HG02763 (cell line): ENCODE results near the gene ARHGEF3.
"Not testable (repeated sequence)": the region's sequence is repeated elsewhere in the genome, so short reads cannot be mapped to it uniquely, and the experiment has no call there.

Experiments used
- ATAC-seq: cut with Tn5 transposase; IDR thresholded peaks from one replicate; pipeline ENCODE4 v1.9.1; 2021; ENCODE audit warnings: mild to moderate bottlenecking, moderate library complexity; ENCODE audit not compliant: unreplicated experiment

The ARHGEF3 gene

DNA sequence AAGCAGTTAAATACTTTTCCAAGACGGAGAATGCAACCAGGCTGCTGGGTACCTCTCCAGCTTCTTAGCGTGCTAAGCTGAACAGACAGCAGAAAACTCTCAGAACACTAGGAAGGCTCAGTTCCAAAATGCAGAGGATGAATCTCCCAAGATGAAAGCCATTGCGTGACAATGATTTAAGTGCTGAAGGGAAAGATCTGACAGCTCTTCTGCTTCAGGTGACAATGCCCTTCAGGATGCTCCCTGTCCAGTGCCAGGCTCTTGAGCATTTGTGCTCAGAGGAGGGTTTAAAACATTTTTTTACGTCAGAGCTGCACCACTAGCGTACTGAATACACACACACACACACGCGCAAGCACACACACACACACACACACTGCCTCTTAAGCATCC lies 26.3 kb downstream of the ARHGEF3 start:
- no peak for ATAC-seq

DNA sequence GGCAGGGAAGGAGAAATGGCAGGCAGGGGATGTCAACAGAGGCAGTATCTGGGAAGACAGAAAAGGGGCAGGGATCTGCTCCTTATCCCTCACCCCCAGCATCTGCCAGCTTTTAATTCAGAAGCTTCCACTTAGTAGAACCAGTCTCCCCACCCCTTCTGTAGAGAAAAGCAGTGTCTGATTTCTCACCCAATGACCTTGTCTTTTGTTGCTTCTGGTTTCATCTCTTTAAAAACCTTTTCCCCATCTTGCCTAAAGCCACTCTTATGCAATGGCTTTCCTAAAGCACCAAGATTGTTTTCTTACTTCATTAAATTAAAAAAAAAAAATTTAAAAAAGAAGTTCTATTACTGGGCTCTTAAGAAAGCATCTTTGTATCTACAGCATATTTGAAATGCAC lies 27.8 kb downstream of the ARHGEF3 start:
- no peak for ATAC-seq

DNA sequence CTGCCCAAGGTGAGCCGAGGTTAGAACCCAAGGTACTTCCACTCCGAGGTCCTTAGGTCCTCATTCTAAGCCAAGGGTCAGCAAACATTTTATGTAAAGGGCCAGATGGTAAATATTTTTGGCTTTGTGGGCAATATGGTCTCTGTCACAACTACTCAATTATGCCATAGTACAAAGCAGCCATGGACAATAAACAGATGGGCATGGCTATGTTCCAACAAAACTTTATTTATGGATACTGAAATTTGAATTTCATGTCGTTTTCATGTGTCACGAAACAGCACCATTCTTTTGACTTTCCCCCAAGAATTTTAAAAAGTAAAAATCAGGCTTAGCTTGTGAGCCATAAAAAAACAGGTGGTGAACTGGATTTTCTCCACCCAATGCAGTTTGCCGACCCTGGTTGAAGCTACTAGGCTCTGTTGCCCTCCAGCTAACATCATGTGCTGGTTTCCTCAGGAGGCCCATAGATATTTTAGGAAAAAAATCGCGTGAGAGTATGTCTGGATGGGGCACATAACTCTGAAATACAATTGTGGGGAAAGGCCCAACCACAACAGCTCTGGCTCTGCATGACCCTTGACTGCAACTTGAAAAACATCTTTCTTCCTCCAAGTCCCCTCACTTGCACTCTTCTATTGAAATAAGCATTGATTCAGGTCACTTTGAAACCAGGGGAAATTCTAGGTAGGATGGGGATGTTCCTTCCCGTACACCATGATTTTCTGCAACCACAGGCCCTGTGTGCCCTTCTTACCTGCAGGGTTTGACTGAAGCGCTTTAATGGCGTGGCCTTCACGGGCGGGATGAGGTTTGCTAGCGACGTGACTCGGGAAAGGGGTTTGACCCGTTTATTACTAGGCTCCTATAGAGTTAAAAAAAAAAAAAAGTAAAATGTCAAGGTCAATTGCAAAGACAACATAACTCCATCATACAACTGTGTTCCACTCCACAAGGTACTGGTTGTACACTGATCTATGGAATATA lies 28.5 kb downstream of the ARHGEF3 start:
- no peak for ATAC-seq

DNA sequence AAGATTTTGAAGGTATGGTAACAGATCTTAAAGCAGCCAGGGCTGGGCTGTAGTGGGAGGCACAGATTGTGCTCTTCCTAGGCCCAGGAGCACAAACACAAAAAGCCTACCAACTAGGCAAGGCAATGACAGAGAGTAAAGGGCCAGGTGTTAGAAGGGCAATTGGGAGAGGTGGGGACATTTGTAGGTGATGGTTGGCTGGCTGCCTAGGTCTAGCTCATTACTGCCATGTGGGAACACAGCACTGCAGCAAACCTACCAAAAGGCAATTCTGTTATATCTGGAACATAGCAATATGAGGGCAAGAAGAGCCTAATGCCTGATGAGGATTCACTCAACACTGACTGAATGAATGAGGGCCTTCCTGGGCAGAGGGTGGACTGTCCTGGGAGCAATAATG lies 30.4 kb downstream of the ARHGEF3 start:
- no peak for ATAC-seq

DNA sequence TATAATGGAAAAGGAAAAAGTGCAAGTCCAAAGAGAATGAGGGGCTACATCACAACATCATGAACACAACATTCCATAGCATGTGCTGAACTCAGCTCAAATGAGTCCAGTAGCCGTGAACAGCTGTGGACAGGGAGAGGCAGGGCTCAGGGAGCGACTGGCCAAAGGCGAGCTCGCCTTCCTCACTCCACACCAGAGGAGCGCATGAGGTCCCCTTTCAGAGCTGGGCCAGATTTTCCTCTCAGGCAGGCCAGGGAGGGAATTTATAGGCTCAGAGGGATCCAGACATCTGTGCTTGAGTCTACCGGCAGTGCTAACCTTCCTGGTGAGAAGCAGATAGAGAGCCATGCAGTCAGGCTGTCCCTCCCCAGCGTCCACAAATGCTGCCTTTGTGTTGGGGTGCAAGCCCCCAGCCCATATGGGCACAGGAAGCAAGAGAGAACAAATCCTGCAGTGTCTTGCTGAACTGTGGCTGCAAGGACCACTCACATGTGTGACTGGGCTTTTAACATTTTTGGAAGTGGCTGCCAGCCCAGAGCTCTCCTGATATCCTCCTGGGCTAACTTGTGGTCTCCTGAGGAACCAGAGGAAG lies 32.5 kb downstream of the ARHGEF3 start:
- ATAC-seq: no peak

DNA sequence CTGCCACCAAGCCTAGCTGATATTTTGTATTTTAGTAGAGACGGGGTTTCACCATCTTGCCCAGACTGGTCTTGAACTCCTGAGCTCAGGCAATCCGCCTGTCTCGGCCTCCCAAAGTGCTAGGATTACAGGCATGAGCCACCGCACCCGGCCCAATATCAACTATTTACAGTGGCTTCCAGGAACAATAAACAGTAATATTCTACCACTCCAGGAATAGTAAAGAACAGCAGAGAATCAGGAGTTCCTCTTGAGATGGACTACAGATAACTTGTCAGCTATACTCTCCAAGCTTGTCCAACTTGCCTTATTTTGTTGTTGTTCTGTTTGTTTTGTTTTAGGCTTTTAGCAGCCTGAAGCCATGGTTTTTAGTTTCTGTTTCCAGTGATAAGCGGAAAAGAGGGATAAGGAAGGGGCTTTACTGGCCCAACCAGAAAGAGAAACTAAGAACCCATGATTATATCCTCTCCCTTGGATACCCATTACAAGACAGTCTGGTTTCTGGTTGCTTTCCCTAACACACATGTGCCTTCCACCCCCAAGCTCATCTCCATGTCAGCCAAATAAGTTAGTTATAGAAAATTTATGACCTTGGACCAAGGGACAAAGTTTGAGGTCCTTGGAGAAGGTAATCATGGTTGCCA lies 36.7 kb downstream of the ARHGEF3 start:
- ATAC-seq: no peak

DNA sequence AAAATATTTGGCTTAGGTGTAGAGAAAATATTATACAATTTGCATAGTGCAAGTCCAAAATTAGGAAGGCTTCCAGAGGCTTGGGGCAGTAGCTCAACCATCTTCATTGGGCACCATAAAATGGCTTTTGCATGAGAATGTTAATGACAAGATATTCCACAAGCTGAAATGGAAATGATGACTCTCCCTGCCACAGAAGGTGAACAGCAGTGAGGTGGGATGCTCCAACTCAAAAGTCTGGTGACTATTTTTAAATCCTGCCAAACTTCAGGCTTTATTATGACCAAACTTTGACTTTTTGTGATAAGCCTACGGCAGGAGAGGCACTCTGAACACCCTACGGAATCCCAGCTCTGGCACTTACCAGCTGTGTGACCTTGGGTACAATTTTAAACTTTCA lies 37.6 kb downstream of the ARHGEF3 start:
- no peak for ATAC-seq

DNA sequence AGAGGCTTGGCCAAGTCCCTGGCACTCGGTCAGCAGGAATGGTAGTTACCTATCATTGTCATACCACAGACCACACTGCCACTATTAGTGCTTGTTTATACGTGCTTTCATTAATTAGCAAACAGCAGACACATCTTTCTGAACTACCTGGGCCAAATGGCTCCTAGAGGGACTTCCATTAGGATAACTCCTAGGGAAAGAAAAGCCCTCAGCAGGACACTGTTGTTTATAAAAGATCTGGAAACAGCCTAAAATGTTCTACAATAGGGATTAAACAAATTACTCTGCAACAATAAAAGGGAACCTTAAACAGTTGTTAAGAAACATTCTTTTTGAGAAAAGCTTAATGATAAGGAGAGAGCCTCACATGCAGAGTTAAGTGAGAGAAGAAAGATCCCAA lies 38.5 kb downstream of the ARHGEF3 start:
- no peak for ATAC-seq

DNA sequence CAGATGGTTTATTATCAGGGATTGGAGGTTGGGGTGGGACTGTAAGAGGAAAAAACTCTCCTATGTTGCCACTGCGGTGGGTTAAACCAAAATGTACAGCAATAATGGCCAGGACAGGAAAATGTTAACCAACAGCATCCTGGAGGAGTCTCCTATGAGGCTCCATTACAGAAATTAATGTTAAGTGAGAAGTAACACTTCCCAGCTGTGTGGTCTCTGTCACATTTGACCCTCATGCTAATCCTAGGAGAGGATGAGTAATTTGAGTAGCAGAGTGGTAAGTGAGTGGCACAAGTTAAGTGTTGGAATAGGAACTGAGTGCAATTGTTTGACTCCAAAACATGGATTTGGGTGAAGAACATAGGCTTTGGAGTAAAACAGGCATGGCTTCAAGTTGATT lies 39.0 kb downstream of the ARHGEF3 start:
- no peak for ATAC-seq

DNA sequence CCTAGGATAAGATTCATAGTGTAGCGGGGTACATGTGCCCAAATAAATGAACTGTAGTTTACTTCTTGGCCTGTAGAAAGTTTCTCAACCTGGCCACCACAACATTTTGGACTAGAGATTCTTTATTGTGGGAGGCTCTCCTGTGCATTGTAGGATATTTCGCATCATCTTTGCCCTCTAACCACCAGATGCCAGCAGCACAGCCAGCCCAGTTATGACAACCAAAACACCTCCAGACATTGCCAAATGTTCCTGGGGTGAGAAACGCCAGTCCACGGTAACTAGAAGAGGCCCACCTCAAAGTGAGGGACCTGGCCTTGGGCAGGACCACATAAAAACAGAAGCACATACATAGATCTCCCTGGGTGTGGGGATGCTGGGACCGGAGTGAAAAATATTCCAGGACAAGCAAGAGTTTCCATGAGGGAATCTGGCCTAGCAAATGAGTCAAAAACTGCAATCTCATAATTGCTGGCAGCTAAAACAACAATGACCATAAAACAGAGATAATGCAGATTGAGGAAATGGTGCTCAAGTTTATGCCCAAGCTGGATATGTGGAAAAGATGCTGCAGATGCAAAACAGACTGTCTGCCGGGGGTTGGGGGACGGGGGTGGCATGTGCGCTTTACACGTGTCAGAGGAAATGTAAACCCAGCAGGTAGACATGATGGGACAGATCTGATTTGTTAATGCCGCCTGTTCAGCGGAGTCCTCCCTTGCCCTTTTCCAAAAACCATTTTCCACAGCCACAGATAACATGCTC lies 39.7 kb downstream of the ARHGEF3 start:
- ATAC-seq: no peak

DNA sequence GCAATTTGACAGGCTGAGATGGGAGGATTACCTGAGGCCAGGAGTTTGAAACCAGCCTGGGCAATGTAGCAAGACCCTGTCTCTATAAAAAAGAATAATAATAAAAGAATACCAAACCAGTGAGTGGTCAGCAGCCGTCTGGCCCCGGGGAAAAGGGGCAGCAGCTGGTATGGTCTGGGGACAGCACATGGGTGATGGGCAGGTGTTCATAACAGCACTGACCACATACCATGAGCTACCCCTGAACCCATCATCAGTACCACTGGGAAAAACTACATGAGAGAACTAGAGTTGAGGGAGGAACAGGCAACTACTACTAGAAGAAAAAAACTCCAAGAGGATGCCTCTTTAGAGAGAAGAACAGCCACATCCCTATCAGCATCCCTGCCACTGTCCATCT lies 40.7 kb downstream of the ARHGEF3 start:
- no peak for ATAC-seq

DNA sequence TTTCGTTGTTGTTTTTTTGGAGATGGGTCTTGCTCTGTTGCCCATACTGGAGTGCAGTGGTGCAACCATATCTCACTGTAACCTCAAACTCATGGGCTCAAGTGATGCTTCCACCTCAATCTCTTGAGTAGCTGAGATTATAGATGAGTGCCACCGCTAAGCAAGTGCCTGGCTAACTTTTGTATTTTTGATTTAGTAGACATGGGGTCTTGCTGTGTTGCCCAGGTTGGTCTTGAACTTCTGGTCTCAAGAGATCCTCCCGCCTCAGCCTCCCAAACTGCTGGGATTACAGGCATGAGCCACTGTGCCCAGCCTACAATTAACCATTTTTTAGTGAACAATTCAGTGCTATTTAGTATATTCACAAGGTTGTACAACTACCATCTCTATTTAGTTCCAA lies 42.2 kb downstream of the ARHGEF3 start:
- no peak for ATAC-seq

DNA sequence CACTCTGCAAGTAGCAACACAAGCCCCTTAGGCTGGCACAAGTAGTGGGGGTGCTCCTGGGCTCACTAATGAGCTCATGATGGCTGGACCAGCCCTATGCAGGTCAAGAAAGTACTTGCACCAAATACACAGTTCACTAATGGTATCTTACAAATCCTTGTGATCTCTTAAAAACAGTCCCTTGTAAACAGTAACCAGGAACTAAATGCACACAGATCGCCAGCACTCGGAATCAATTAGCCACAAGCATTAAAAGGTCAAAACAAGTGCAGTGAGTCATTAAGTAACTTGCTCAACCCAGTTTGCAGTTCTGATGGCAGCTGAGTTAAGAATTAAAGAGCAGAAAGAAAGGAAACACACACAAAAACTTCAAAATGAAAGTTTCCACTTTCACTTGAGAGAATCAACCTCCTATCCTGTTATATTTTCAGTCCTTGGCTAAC lies 43.2 kb downstream of the ARHGEF3 start:
- ATAC-seq: peak; percentile 78

DNA sequence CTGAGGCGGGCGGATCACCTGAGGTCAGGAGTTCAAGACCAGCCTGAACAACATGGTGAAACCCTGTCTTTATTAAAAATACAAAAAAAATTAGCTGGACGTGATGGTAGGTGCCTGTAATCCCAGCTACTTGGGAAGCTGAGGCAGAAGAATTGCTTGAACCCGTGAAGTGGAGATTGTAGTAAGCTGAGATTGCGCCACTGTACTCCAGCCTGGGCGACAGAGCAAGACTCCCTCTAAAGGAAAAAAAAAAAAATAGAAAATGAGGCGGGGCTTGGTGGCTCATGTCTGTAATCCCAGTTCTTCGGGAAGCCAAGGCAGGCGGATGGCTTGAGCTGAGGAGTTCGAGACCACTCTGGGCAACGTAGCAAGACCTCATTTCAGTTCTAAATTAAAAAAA lies 43.7 kb downstream of the ARHGEF3 start:
- not testable (repeated sequence) for ATAC-seq

DNA sequence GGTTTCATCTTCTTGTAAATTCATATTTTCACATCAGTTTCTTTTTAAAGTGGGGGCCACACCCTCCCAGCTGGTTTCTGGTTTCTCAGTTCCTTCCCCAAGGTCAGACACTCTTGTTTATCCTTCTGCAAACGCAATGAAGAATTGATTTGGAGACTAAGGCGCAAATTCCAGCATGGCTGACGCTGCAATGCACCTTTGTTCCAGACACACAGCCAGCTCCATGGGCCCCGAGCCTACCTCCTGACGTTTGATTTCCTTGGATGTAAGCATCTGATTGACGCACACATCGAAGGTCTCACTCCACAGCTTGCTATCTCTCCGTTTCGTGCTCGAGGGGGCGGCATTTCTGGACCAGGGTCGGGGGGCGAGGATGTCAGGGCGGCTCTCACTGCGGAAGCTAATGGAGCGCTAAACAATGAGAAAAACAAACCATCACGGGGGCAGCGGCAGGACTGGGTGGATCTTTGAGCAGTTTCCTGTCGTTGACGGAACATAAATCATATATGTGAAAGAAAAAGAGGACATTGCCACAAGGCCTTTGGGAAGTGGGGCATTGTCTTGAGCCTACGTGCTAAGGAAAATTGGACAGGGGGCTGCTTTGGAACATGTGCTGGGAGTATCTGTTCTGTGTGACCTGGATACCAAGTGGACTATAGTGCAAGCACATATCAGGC lies 46.9 kb downstream of the ARHGEF3 start:
- no peak for ATAC-seq

DNA sequence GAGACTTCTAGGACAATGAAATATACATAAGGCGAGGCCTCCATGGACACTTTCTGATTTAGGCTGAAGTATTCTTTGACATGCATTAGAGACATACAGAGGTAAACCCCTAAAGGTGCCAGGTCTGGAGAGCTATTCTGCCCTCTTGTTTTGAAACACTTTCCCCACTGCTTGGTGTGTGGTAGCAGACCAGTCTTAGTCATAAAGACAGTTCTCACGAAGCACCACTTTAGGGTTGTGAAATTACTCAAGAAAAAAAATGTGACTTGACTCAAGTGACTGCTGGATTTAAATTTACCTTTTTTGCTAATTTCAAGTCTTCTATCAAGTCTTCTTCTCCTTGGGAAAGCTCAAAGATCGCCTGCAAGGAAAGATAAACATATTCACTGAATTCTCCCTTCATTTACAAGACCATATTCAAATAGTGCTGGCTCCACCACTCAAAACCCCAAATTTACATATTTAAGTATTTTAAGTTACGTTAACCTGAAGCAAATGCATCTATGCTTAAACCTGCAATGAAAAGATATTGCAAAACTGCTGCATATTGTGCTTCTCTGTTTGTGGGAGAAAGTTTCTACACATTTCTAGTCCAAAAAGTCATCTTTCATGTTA lies 48.4 kb downstream of the ARHGEF3 start:
- peak; percentile 76 for ATAC-seq

DNA sequence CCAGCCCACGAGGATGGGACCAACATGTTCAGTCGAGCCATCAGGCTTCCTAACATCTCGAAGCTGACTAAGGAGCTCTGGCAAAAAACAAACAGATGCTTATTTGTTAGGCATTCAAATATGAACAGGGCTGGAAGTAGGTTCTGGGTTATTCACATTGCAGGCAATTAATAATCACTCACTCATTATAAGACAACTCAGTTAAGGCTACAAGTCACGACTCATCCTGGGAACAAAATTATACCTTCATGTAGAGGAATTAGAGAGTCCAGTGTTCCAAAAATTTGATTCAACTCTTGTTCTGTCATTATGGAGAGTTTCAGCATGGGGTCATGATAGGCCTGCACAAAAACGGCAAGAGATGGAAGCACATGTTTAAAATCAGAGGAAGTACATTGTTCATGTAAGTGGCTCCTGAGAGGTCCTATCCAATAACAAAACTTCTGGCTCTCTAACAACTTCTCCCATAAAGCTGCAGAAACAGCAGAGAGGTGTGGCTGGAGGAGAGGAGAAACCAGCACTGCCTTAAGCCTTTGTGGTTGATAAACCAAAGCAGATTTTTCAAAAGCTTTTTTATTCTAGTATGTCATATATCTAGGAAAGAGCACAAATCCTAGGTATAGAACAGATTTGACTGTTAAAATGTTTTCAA lies 50.6 kb downstream of the ARHGEF3 start:
- ATAC-seq: no peak

DNA sequence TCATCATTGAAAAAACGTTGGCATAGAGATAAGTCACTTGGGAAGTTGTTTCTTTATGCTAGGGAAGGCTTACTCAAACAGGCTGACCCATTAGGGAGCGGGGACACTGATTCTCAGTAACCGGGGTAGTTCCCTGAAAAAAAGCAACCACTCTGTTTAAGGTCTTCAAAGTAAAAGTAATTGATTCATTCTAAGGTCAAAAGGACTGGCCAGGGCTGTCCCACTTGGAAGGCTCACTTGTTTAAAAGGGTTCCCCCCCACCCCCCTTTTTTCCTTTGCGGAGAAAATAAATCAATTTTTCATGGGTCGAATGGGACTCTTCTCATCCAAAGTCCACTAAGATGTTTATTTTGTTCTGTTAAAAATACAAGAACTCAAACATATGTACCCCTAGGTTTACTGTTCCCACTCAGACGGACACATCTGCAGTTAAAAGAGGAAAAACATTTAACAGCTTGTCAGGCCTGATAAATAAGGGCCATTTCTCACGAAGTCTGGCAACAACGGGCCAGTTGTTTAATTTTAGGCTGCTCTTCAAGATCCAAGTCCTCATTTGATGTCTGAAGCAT lies 53.0 kb downstream of the ARHGEF3 start:
- ATAC-seq: no peak

DNA sequence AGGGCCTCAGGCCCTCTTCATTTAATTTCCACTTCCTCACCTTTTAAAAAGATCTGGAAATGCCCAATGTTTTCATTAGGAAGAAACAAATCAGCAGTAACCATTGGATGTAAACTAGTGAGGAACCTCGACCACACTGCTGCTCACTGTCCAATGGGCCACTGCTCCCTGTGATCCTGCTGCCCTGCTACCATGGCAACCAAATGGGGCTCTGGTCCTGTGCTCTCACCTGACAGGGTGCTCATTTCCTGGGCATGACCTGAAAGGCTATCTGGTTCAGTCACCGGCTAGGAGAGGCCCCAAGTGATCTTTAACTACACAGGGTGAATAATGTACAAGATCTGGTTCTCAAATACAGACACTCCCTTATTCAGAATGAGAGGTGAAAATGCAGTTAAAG lies 54.6 kb downstream of the ARHGEF3 start:
- ATAC-seq: no peak
